22Rv1 (cell line): Measurements from ENCODE around the gene RFTN1.

ENCODE experiments used
- H3K27ac ChIP-seq: fragments of 450-650 bp; 2 replicates; pipeline ENCODE4 v1.5.1; 2017
- CTCF ChIP-seq: fragments of 450-650 bp; IDR thresholded peaks from 2 replicates; pipeline ENCODE4 v1.5.1; 2017; ENCODE audit warnings: mild to moderate bottlenecking
- ZFX ChIP-seq: fragments of 450-650 bp; IDR thresholded peaks from 2 replicates; pipeline ENCODE4 v1.6.1; 2017; ENCODE audit warnings: antibody characterized with exemption, borderline replicate concordance

Gene RFTN1

GRCh38 chr3:16329036-16329825, 184.3 kb downstream of the RFTN1 start:
- no peak overlapping the region for H3K27ac ChIP-seq
- no peak for TF ChIP-seq ZFX
- no peak for TF ChIP-seq CTCF

- TF ChIP-seq ZFX (no peak), CTCF (no peak)
- no peak overlapping the region for H3K27ac ChIP-seq
These were observed 185.4 kb downstream of the RFTN1 start for GRCh38 chr3:16328124-16328523.

- TF ChIP-seq ZFX (no peak), CTCF (no peak)
- no peak overlapping the region for H3K27ac ChIP-seq
These were observed 186.7 kb downstream of the RFTN1 start for GRCh38 chr3:16326724-16327349.

GRCh38 chr3:16325850-16326249, 187.6 kb downstream of the RFTN1 start:
- no peak for TF ChIP-seq ZFX
- TF ChIP-seq CTCF = no peak
- H3K27ac ChIP-seq = no peak overlapping the region

- H3K27ac ChIP-seq = no peak overlapping the region
- no peak for TF ChIP-seq ZFX
- no peak for TF ChIP-seq CTCF
These were observed 189.8 kb downstream of the RFTN1 start for GRCh38 chr3:16323737-16324136.

- no peak overlapping the region for H3K27ac ChIP-seq
- no peak for TF ChIP-seq ZFX
- no peak for TF ChIP-seq CTCF
These were observed 191.3 kb downstream of the RFTN1 start for GRCh38 chr3:16322189-16322588.

- TF ChIP-seq ZFX = no peak
- TF ChIP-seq CTCF = no peak
- no peak overlapping the region for H3K27ac ChIP-seq
These were observed 192.8 kb downstream of the RFTN1 start for GRCh38 chr3:16320711-16321110.
